NCI-H1436 (cell line): ENCODE results near the gene CTRB2.
"Not testable (repeated sequence)": the region's sequence is repeated elsewhere in the genome, so short reads cannot be mapped to it uniquely, and the experiment has no call there.

ENCODE experiments used
- DNase-seq: peaks from one replicate; lab custom pipeline; 2025; lab: John Stamatoyannopoulos, UW

CTRB2 gene

DNA sequence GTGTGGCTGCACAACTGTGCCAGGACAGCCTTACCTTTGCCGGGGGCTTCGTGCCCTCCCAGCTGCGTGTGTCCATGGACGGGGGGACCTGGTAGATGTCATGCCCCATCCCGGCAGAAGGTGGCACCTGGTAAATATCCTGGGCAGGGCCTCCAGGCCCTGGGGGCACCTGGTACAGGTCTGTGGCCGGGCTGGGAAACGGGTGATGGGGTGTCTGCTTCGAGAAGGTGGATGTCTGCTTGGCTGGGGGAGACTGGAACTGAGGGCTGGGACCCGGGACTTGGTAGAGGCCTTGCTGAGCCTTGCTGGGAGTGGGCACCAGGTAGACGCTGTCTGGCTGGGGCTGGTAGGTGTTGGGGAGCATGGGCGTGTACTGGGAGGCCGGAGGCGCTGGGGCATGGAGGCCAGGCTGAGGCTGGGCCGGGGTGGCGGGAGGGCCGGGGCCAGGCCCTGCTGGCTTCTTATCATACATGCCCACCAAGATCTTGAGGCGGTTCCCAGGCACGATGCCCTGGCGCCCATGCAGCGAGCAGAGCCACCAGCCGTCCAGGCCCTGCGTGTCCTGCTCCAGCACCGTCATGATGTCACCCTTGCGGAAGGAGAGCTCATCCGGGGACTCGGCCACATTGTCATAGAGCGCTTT is 35.6 kb upstream of the CTRB2 start:
- DNase-seq = not testable (repeated sequence)

DNA sequence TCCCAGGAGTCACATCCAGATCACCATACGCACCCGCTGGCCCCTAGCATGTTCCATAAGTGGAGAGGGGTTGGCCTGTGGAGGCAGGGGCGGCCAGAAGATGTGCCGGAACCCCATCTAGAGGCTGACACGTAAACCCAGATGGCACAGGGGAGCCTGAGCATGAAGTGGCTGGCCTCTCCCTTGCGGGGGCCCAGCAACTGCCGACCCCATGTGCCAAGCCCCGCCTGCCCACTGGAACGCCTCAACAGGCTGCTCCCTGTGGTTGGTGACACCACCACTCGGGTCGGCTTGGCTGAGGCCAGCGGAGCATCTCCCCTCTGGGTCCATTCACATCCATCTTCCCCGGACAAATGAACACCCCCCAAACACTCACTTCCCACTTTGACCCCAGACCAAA is 35.0 kb upstream of the CTRB2 start:
- no peak for DNase-seq

DNA sequence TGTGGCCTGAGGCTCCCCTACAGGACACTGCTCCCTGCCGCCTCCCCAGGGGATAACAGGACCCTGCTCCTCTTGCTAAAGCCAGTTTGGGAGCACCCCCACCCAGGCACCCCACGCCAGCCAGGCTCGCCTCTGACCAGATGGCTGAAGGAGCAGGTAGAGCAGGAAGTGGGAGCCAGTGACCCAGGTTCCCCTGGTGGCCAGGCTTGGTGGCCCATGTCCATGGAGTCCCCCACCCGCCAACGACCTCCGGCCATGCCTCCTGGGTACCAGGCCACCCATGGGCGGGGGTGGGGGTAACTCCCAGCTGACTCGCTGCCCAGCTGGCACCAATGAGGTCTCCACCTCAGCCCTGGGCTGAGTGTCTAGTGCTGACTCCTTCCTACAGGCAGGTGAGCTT is 34.5 kb upstream of the CTRB2 start:
- DNase-seq = no peak

DNA sequence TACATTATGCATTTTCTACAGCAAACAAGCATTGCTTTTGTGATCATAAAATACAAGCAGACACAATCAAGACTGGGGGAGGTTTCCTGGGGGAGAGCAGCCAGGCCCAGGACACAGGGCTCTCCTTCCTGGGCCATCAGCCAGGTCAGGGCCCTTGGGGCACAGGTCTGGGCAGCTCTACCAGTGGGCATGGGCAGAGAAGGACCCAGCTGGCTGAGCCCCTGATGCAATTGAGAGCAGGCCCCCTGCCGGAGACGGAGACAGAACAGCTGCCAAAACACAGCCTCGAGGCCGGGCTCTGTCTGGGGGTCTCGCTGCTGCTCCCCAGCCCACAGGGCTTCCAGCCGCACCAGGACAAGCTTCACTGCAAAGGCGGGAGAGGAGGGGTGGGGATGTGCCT is 33.7 kb upstream of the CTRB2 start:
- DNase-seq = not testable (repeated sequence)

DNA sequence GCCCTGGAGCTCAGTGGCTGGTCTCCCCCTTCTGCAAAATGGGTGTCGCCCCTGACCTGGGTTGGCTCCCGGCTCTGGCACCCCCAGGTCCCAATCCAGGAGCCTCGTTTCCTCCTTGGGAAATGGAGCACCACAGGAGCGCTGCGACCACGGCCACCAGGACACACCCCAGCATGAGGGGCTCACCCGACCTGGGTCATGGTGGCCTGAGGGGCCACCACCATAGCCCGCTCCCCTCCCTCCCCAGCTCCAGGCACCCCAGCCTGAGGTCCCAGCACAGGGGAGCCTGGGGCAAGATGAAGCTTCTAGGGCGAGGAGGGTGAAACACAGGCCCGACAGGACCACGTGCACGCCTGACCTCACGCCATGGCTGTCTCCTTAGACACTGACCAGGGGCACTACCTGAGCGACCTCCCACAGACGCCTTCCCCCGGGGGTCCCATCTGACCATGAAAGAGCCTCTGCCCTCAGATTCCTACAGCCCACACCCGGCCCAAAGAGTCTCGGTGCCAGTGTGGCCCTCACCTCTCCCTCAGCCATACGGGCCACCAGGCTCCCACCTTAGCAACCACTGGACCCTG is 32.7 kb upstream of the CTRB2 start:
- no peak for DNase-seq

DNA sequence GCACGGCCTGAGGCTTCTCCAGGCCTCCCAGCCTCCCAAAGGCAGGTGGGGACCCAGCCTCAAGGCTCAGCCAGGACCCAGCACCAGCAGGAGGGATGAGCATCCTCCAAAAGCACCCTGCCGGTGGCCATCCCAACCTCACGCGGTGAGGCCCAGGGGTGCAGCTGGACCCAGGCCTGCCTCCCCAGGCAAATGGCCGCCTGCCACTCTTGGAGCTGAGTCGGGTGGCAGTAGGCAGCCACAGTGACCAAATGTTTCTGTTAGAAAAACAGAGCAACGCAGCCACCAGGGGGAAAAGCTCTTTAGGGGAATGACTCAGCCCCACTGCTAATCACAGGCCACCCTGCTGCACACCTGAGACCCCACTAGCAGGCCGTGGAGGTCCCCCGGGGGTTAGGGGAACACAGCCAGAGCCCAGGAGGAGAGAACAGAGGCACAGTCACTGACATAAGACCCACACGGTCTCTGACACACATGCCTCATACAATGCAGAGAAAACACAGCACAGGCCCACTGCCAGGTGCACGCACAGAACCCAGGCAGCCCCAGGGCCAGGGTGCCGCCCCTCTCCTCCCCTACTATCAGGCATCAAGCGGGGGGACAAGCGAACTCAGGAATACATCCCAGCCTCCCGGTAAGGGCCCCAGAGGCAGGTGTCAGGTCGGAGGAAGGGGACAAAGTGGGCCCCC is 32.0 kb upstream of the CTRB2 start:
- peak; percentile 39 for DNase-seq

DNA sequence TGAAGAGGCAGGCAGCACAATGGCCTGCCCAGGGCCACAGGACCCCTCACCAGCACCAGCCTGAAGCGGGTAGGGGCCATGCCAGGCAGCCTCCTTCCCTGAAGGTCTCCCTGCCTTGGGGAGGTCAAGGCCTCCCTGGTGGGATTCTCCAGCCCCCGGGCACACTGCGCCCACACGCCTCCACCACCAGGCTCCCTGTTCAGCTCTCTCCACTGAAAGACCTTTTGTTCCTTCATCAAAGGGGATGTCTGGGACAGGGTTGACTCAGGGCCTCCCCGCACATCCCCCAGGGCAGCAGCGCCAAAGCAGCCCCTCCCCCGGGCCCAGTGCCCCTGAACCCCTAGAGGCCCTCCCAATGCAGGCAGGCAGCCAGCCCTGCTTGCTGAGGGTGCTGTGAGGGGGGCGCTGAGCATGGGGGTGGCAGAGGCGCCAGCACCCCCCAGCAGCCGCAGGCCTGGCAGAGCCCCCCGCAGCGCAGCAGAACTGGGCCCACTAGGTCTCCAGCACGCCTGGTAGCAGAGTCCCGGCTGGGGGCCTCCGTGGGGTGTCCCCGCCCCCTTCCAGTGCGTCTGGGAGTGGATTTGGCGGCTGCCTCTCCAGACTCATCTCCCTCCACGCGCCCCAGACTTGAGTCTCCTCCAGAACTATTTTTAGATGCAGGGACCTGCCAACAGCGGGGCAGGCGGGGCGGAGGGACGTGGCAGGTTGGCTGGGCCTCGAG is 31.3 kb upstream of the CTRB2 start:
- peak; percentile 20 for DNase-seq

DNA sequence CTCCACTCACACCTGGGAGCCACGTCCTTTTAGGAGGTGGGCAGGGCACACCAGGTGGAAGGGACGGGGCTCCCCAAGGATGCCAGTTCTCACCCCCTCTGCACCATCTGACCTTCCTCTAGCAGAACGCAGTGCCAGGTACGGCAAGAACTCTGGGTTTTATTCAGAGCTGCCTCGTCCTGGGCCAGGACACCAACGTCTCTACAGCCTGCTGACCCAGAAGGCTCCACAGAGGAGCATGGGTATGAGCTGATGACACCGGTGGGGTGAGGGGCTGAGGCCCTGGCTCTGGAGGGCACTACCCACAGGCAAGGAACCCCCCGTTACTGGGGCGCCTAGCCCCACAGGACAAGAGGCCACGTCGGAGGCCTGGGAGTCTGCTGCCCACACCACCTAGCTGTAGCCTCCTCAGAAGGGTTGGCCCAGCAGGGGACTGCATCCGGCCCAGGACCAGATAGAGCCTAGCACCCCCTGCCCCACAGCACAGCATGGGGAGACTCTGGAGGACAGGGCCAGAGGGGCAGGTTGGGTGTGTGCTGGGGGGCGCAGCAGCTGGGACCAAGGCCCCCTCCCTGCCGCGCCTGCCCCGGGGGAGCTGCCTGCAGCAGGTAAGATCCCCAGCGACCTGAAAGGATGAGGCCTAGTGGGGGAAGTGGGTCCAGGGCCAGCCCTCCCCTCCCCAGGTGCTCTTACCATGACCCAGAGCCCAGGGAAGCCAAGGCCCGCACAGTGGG is 30.6 kb upstream of the CTRB2 start:
- no peak for DNase-seq

DNA sequence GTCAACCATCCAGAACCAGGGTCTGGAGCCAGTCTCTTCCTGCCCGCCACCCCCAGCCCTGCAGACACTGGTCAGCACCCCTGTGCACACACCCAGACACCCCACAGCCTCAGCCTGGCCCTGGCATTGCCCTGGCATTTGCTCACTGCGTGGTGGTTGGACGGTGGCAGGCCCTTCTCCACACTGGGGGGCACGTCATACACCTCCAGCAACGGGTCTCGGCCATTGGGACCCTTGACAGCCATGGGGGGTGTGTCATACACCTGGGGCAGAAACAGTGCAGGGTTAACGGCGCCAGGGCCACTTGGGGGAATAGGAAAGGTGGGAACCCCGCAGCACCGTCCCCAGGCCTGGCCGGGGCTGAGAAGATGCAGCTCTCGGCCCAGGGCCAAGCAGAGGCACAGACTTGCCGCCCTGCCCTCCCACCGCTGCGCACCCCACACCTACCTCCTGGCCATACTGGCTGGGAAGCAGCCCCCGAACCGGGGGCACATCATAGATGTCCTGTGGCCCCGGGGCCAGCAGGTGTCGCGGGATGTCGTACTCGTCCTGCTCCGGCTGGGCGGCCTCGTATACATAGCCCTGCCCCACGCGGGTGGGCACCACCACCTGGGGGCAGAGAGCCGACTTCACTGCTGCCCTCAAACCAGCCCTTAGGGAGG is 29.9 kb upstream of the CTRB2 start:
- no peak for DNase-seq

DNA sequence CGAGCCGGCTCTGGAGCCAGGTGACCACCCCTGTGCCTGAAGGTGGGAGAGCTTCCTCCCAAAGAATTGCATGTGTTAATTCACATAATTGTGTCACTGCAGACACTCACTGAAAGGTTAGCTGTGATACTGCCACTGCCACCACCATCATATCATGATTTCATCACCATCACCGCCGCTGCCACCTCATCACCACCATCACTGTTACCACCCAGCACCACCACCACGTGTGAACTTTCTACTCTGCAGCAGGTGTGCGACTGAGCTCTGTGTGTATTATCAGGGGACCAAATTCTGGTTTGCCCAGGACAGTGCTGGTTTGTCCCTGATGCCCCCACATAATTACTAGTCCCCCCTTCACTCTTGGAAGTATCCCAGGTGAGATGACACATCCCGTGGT is 29.3 kb upstream of the CTRB2 start:
- DNase-seq = no peak

DNA sequence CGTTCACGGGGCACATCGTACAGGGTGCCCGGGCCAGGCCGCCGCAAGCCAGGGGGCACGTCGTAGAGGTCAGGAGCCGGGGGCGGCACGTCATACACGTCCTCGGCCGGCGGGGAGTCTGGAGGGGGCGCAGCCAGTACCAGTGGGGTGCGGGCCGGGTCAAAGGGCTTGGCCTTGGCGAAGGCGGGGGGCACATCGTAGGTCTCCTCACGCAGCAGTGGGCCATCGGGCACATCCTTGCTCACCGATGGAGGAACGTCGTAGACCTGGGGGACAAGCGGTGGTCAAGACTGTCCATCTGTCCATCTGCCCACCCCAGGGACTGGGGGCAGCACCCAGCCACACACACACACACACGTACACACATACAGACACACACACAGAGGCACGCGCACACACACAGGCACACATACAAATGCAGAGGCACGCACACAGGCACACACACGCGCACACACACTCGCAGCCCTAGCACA is 28.8 kb upstream of the CTRB2 start:
- no peak for DNase-seq

DNA sequence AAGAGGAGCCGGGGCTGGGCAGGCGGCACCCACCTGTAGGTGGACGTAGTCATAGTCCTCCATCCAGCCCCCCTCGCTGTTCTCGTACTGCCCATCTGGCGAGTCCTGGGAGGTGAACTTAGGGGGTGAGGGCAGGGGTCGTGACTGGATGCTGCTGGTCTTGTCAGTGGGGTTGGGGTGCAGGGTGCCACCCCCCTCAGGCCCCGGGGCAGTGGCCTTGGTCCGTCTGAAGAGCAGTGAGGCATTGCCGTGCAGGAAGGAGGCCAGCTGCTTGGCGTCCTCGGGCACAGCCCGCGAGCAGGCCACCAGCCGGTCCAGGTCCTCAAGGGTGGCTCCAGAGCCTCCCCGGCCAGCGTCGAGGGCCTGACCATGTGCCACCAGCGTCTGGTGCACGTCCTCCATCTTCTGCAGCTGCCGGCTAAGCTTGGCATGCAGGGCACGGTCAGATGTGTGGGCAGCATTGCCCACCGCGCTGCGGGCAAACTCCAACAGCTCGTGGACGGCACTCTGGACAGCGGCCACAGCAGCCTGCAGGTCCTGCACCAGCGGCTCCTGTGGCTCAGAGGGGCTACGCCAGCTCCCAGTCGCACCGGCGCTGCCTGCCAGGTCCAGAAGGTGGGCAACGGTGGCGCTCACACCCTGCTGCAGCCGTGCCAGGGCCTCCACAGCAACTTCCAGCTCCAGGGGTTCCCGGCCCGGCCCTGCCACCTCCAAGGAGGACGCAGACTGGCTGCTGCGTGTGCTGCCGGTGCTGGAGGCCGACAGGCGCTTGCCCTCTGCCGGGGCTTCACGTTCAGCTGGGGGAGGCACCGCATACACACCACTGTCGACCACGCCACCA is 28.1 kb upstream of the CTRB2 start:
- DNase-seq = no peak

DNA sequence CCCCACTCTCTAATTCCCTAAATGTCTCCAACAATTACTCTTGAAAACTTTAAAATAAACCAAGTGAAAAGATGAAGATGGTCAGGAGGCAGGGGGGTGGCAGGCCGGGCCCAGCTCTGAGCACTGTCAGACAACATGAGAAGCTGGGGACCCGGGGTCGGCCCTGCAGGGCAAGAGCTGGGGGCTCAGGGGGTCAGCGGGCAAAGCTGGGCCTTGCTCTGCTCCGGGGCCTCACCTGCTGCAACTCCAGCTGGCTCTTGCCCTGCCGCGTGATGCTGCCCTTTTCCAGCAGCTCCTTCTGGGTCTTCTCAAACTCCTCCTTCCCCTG is 26.6 kb upstream of the CTRB2 start:
- DNase-seq = no peak

DNA sequence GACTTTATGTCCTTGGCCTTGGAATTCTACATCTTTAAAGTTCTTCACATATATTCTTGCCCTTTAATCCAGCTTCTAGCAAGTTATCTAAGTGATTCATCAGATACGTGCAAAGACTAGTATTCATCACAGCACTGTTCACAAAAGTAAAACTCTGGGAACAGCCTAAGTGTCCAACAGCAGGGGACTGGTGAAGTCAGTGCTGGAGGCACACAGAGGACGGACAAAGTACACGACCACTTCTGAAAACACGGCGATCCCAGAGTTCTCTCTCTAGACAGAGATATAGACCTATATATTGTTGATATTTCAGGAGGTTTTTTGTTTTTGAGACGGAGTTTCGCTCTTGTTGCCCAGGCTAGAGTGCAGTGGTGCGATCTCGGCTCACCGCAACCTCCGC is 24.6 kb upstream of the CTRB2 start:
- no peak for DNase-seq

DNA sequence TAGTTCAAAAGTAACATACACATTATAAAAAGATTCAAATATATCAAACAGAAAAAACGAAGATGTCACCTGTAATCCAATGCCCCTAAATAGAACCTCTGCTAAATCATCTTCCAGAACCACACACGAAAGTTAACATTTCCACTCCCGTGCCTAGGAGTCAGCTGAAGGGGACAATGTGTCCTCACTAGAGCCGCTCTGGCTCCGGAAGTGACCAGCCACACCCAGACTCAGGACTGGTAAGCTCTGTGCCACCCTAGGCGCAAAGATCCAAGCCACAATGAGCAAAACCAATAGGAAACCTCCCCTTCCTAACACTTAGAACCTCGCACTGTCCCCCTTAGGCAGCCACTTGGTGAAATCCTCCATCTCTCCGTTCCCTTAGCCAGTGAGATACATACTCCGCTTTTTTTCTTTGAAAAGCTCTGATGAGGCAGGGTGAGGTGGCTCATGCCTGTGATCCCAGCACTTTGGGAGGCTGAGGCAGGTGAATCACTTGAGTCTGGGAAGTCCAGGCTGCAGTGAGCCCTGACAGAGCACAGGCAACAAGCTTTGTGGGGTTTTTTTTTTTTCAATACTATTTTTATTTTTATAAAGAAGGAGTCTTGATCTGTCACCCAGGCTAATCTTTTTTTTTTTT is 23.6 kb upstream of the CTRB2 start:
- DNase-seq = no peak

DNA sequence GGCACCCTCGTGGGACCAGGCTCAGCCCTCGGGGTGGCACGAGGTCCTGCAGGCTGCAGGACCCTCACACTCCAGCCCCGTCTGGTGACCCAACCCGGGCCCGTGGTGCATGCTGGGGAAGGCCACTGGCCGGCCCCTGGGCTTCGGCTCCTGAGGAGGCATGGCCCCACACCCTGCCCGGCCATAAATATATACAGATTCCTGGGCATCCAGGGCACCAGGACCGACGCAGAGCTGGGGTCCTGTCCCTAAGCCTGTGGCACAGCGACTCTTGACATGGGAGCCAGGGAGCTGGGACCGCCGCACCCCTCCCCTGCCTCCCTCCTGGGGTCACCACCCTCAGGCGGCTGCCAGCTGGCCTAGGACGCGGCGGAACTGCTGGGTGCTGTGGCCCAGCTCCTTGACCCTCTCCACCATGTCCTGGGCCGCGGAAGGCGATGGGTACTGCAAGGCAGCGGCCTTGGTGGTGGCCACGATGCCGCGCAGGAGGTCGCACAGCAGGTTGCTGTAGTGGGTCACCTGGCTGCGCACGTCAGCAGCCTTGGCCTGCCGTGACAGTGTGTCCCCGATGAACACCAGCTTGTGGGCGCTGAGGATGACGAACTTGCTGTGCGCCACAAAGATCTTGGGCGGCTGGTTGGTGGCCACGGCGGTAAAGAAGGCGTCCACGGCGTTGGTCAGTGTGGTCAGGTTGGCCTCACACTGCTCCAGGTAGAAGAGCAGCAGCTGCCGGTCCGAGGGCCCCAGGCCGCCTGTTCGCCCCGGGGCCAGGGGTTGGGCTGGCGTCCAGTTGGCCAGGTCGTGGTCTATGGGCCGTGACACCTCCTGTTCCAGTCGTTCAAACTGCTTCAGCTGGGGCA is 22.4 kb upstream of the CTRB2 start:
- no peak for DNase-seq

DNA sequence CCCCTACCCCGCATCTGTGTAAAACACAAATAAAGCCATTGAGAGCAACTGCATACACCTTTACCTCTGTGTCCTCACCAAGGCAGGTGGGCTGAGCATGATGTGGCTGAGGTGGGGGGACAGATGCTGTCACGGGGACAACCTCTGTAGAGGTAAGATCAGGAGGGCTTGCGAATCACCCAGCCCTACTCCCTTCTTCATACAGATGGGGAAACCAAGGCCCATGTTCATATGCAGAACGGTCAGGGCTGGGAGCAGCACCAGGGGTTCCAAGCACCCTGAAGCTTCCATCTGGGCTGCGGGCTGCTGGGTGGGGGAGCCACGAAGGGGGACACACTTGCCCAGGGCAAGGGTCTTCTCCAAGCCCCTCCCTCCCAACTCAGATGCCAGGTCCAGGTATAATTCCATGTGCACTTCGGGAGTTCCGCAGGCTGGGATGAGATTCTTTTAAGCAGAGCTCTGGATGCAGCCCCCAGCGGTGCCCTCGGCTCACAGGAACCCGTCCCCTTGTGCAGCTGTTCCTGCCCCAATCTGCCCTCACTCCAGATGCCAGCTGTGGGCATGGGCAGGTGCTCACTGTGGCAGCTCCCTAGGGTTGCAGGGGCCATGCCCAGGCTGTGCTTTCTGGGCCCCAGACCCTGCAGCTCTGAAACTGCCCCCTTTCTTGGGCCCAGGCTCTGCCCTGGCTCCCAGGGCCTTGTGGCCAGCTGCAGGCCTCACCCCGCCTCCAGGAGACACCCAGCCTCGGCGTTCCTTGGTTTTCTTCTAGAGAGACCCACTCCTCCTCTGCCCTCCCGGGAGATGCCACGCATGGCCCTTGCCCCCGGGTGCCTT is 21.4 kb upstream of the CTRB2 start:
- DNase-seq = no peak

DNA sequence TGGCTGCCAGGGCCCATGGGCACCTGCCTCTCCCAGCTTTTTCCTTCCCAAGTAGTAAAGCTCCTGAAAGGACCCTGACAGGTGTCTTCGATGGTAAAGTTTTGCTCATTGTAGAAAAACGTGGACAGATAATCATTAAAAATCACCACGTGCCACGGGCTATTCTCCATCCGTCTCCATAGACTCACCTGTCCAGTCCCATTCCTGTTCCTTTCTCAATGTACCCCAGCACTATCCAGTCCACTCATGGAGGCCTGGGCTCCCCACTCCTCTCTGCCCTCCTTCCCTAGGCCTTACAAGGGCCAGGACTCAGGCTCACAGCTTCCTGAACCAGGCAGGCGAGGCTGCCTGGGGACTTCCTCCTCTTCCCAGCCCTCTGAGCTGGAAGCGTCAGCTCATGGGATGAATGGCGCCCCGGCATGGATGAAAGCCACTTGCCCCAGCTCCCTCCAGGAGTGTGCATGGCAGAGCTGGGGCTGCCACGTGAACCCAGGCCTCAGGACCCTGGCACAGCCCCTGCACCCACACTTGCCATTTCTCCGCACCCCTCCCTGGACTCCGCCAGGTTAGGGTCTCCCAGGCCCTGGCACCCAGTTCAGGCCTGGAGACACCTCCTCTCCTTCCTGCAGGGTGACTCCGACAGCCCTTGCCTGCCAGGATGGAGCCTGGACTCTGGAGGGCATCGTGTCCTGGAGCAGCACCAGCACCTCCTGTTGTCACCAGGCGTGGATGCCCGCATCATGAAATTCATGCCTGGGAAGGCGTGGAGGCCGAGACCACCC is 20.6 kb upstream of the CTRB2 start:
- DNase-seq = no peak
